SK-MEL-5 (cell line): Measurements from ENCODE around the gene LMOD2. TPM values are rescaled to one million over a fixed set of nuclear protein-coding genes. Genes with fewer than 3 reads are reported as not detected.
A peak's percentile ranks its signal among the peaks of the same experiment; 100 is the strongest.
"Not testable (repeated sequence)": the region's sequence is repeated elsewhere in the genome, so short reads cannot be mapped to it uniquely, and the experiment has no call there.

Experiments used
- DNase-seq: peaks from one replicate; pipeline ENCODE4 v3.0.0-alpha.2; 2016; ENCODE audit warnings: low read depth, low spot score
- in situ Hi-C: cut with HindIII; loops from 2 replicates; pipeline ENCODE4 v1.10.0; 2016; ENCODE audit warnings: low sequenced_read_pairs, high pct_unique_total_duplicates, low pct_unique_long_range_greater_than_20kb
- polyA plus RNA-seq, 2 experiments: library from polyadenylated mRNA; depleted of rRNA; stranded (reverse); fragments of >200 nt; gene quantifications; 2 replicates each; pipeline ENCODE4 v1.2.3, GENCODE V29; 2015
- total RNA-seq: library from RNA; depleted of rRNA; stranded (reverse); fragments of >200 nt; shearing (Covaris generic); gene quantifications from 2 replicates; pipeline ENCODE4 v1.2.3, GENCODE V29; 2014; rRNA removed

The LMOD2 gene
- total RNA-seq = not detected in 2 replicates
- not detected in 2 replicates for polyA plus RNA-seq (2015; cell fraction: cytosol; rRNA removed)
- not detected in 2 replicates for polyA plus RNA-seq (2015; cell fraction: nucleus; rRNA removed)

GRCh38 chr7:123655614-123656013 lies at the start of gene LMOD2:
Gene LMOD2, plus strand, starts transcription at chr7:123655866. Its CDS starts 98 bp downstream, at chr7:123655964.
- DNase-seq = no peak
- in situ Hi-C loops = no loop called here

- in situ Hi-C loops = no loop called here
- no peak for DNase-seq
Observed at GRCh38 chr7:123607423-123607975, 48.2 kb upstream of the LMOD2 start.

GRCh38 chr7:123608991-123609882 lies 46.4 kb upstream of the LMOD2 start:
- DNase-seq = no peak
- in situ Hi-C loops = no loop called here

- in situ Hi-C loops = no loop called here
- no peak for DNase-seq
Observed at GRCh38 chr7:123609883-123610239, 45.8 kb upstream of the LMOD2 start.

GRCh38 chr7:123612024-123612423 lies 43.6 kb upstream of the LMOD2 start:
- DNase-seq = no peak
- in situ Hi-C loops = no loop called here

GRCh38 chr7:123615344-123615743 lies 40.3 kb upstream of the LMOD2 start:
- no peak for DNase-seq
- in situ Hi-C loops = no loop called here

- in situ Hi-C loops = no loop called here
- DNase-seq = no peak
Observed at GRCh38 chr7:123616223-123616622, 39.4 kb upstream of the LMOD2 start.

GRCh38 chr7:123621707-123622106 lies 34.0 kb upstream of the LMOD2 start:
- DNase-seq = no peak
- in situ Hi-C loops = no loop called here

- no peak for DNase-seq
- in situ Hi-C loops = no loop called here
Observed at GRCh38 chr7:123622660-123623386, 32.8 kb upstream of the LMOD2 start.

- DNase-seq = peak; percentile 90
- in situ Hi-C loops = no loop called here
Observed at GRCh38 chr7:123624527-123625183, 31.0 kb upstream of the LMOD2 start.

GRCh38 chr7:123625254-123625653 lies 30.4 kb upstream of the LMOD2 start:
- in situ Hi-C loops = no loop called here
- no peak for DNase-seq

GRCh38 chr7:123627851-123628250 lies 27.8 kb upstream of the LMOD2 start:
- in situ Hi-C loops = no loop called here
- no peak for DNase-seq

GRCh38 chr7:123628829-123629228 lies 26.8 kb upstream of the LMOD2 start:
- in situ Hi-C loops = no loop called here

GRCh38 chr7:123629281-123629680 lies 26.4 kb upstream of the LMOD2 start:
- in situ Hi-C loops = no loop called here
- no peak for DNase-seq

More at GRCh38 chr7:123628829-123629228, 26.8 kb upstream of the LMOD2 start:
- no peak for DNase-seq

GRCh38 chr7:123632808-123633207 lies 22.9 kb upstream of the LMOD2 start:
- in situ Hi-C loops = no loop called here
- no peak for DNase-seq

GRCh38 chr7:123633553-123633952 lies 22.1 kb upstream of the LMOD2 start:
- no peak for DNase-seq
- in situ Hi-C loops = no loop called here

GRCh38 chr7:123634011-123634573 lies 21.6 kb upstream of the LMOD2 start:
- in situ Hi-C loops, DNase-seq: not testable (repeated sequence)
